Ovary (tissue), 9 donors: ENCODE measurements around the gene DEFB125. TPM values are rescaled to one million over a fixed set of nuclear protein-coding genes. Genes with fewer than 3 reads are reported as not detected.
"Not testable (repeated sequence)": the region's sequence is repeated elsewhere in the genome, so short reads cannot be mapped to it uniquely, and the experiment has no call there.

Source experiments
- DNase-seq, 5 donors: peaks; one replicate each; pipeline ENCODE4 v3.0.0-alpha.2; 2019 to 2020
- H3K27ac ChIP-seq, 2 donors: fragments of 200-600 bp; one replicate each; pipeline versions ENCODE4 v1.5.1 to v1.8.0; 2019 to 2022
- H3K27me3 ChIP-seq: fragments of 200-600 bp; one replicate; pipeline ENCODE4 v1.8.0; 2022
- H3K36me3 ChIP-seq: fragments of 200-600 bp; sonication (generic); one replicate; pipeline ENCODE4 v1.5.1; 2019
- H3K4me1 ChIP-seq: one replicate; pipeline ENCODE4 v1.8.1; 2013; ENCODE audit warnings: mild to moderate bottlenecking, moderate library complexity; ENCODE audit not compliant: insufficient read depth
- H3K4me3 ChIP-seq: fragments of 200-600 bp; sonication (generic); one replicate; pipeline ENCODE4 v1.5.1; 2017
- H3K9me3 ChIP-seq, 2 donors: fragments of 200-600 bp in 1 of 2; sonication (generic) in 1 of 2; one replicate each; pipeline versions ENCODE4 v1.5.1 to v1.8.1; 2013 to 2019; ENCODE audit warnings: mild to moderate bottlenecking in 1 of 2, moderate library complexity in 1 of 2
- CTCF ChIP-seq, 3 donors: fragments of 450-650 bp in 2 of 3; fragments of 200-600 bp in 1 of 3; IDR thresholded peaks; one replicate each; pipeline versions ENCODE4 v1.5.1 to v1.8.0; 2016 to 2022; ENCODE audit warnings: antibody characterized with exemption in 3 of 3, mild to moderate bottlenecking in 1 of 3
- EP300 ChIP-seq: sonication (generic); formaldehyde crosslinking; IDR thresholded peaks from one replicate; pipeline ENCODE4 v1.6.1; 2017; ENCODE audit warnings: antibody characterized with exemption
- POLR2A ChIP-seq: fragments of 450-650 bp; IDR thresholded peaks from one replicate; pipeline ENCODE4 v1.6.1; 2017; ENCODE audit warnings: antibody characterized with exemption, mild to moderate bottlenecking, moderate library complexity
- WGBS, 3 donors: extraction: QIAGEN DNeasy Blood & Tissue Kit in 1 of 3; methylation state at CpG; one replicate each; pipeline versions ENCODE4 v1.1.5 to v1.1.7; 2013 to 2017; 5-methylcytosine and 5-hydroxymethylcytosine counted together
- intact Hi-C, 4 donors: fragments of 100-400 bp; cut with DNase I; formaldehyde crosslinking; loops; one replicate each; pipeline versions ENCODE4 v1.11.0 to v1.15.1; 2022 to 2023
- polyA plus RNA-seq, 2 donors: library from polyadenylated mRNA; stranded (reverse); fragments of 200-250 nt in 1 of 2; fragments of 350-450 nt in 1 of 2; fragmentation: Illumina TruSeq in 1 of 2; extraction: RNeasy Lipid Tissue Mini Kit (QIAGEN cat#74804) in 1 of 2; gene quantifications; one replicate each; pipeline ENCODE4 v1.2.3, GENCODE V29; 2013 to 2014
- total RNA-seq, 7 donors: library from RNA; depleted of rRNA in 2 of 7; stranded (reverse); fragments of >200 nt in 2 of 7; fragmentation: NEBNext Ultra II Directional in 3 of 7; extraction: Animal tissue kit (Norgen Biotek cat#: 25700) in 3 of 7; gene quantifications; one replicate each; pipeline versions ENCODE4 v1.1.0 to v1.2.4, GENCODE V29; 2016 to 2023
- donor health status: DM: no; HTN: no; CAD: no; lungs with moderate emphysema.
- donor health status: DM: no; HTN: no; CAD: no.
- donor health status: Bipolar disorder and iron deficiency.
- donor health status: DM: yes; HTN: yes; CAD: no.
- donor health status: DM: no; HTN: no; CAD: no.
- donor health status: DM: yes; HTN: yes; CAD: no.

DEFB125 gene
- total and polyA plus RNA-seq, 9 donors = not detected

DNA sequence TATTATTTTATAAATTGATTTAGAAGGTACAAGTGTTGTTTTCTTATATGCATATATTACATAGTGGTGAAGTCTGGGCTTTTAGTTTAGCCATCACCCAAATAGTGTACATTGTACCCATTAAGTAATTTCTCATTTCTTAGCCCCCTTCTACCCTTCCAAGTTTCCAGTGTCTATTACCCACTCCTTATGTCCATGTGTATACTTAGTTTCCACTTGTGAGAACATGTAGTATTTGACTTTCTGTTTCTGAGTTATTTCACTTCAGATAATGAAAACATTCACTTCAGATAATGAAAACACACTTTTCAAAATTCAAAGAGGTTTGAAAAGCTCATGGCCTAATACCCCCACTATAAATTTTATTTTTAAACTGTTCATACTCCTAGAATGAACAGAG is 14.5 kb downstream of the DEFB125 start:
- Histone ChIP-seq H3K4me1 (no peaks in the 10 kb centered on the region), H3K4me3 (no peak overlapping the region), H3K9me3 (no peaks in the 10 kb centered on the region), H3K27me3 (no peaks in the 10 kb centered on the region), H3K36me3 (no peaks in the 10 kb centered on the region), H3K27ac (no peak overlapping the region)
- intact Hi-C loops = no loop called here
- DNase-seq = no peak
- TF ChIP-seq CTCF (IDR thresholded peaks at IDR 0.05) = no peak
- no peak for TF ChIP-seq EP300
- no peak for TF ChIP-seq POLR2A

- intact Hi-C loops = no loop called here
- no peaks in the 10 kb centered on the region for H3K36me3 ChIP-seq
- H3K4me1 ChIP-seq = no peaks in the 10 kb centered on the region
- H3K27me3 ChIP-seq = no peaks in the 10 kb centered on the region
- WGBS, 3 donors = 74 to 90% (median 85%) methylated on average over 4 to 5 of the region's 5 CpGs
- TF ChIP-seq EP300 (no peak), CTCF (IDR thresholded peaks at IDR 0.05) (no peak), POLR2A (no peak)
- H3K9me3 ChIP-seq = no peaks in the 10 kb centered on the region
- H3K4me3 ChIP-seq = no peak overlapping the region
- DNase-seq = no peak
- no peak overlapping the region for H3K27ac ChIP-seq
These were observed 16.0 kb downstream of the DEFB125 start for GRCh38 chr20:103456-103855.

GRCh38 chr20:112396-112795 is 24.9 kb downstream of the DEFB125 start:
- no peaks in the 10 kb centered on the region for H3K4me1 ChIP-seq
- no peak overlapping the region for H3K4me3 ChIP-seq
- no peaks in the 10 kb centered on the region for H3K27me3 ChIP-seq
- H3K9me3 ChIP-seq = no peaks in the 10 kb centered on the region
- no peak for TF ChIP-seq EP300
- TF ChIP-seq POLR2A = no peak
- no peak for TF ChIP-seq CTCF (IDR thresholded peaks at IDR 0.05)
- intact Hi-C loops = no loop called here
- H3K36me3 ChIP-seq = no peaks in the 10 kb centered on the region
- no peak for DNase-seq
- no peak overlapping the region for H3K27ac ChIP-seq

- no peaks in the 10 kb centered on the region for H3K4me1 ChIP-seq
- no peak overlapping the region for H3K4me3 ChIP-seq
- no peak overlapping the region for H3K27ac ChIP-seq
- DNase-seq = no peak
- no peaks in the 10 kb centered on the region for H3K36me3 ChIP-seq
- H3K9me3 ChIP-seq = no peaks in the 10 kb centered on the region
- H3K27me3 ChIP-seq = no peaks in the 10 kb centered on the region
- intact Hi-C loops = no loop called here
- TF ChIP-seq EP300 (no peak), CTCF (IDR thresholded peaks at IDR 0.05) (no peak), POLR2A (no peak)
These were observed 30.0 kb downstream of the DEFB125 start for GRCh38 chr20:117518-117917.

GRCh38 chr20:129786-130323 is 42.4 kb downstream of the DEFB125 start:
- H3K27ac ChIP-seq, H3K4me3 ChIP-seq, H3K36me3 ChIP-seq, intact Hi-C loops, H3K27me3 ChIP-seq, DNase-seq, H3K9me3 ChIP-seq, H3K4me1 ChIP-seq: not testable (repeated sequence)
- 84 to 88% (median 86%) methylated on average over 25 to 28 of the region's 28 CpGs for WGBS, 3 donors
